Suppressor macrophage treated with lipopolysaccharide for 1 hour (primary cell): ENCODE measurements around the gene KRTAP1-3.
"Not testable (repeated sequence)": the region's sequence is repeated elsewhere in the genome, so short reads cannot be mapped to it uniquely, and the experiment has no call there.

Experiments
- DNase-seq, 3 donors: peaks; one replicate each; pipeline ENCODE4 v3.0.0-alpha.2; 2020 to 2022

The KRTAP1-3 gene

DNA sequence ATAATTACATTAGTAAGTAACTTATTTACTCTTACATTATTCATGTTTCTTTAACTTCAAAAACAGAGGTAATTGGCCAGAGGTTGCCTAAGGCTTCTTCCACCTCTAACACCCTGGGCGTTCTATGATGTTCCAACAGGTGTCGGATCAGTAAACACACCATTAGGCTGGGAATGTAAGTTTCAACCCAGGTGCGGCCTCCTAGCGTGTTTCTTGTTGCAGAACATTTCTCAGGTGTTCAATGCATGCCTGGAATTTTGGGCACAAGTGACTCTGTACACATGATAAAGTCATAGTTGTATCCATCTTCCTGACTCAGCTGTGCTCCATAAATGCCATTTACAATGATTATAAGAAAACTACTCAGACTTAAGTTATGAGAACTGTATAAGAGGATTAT, 19.4 kb upstream of the KRTAP1-3 start:
- DNase-seq, result no peak

GRCh38 chr17:41052566-41052965, 17.9 kb upstream of the KRTAP1-3 start:
- no peak for DNase-seq

- no peak for DNase-seq
Observed at GRCh38 chr17:41049110-41049509, 14.4 kb upstream of the KRTAP1-3 start.

- no peak for DNase-seq
Observed at GRCh38 chr17:41048441-41048840, 13.8 kb upstream of the KRTAP1-3 start.

DNA sequence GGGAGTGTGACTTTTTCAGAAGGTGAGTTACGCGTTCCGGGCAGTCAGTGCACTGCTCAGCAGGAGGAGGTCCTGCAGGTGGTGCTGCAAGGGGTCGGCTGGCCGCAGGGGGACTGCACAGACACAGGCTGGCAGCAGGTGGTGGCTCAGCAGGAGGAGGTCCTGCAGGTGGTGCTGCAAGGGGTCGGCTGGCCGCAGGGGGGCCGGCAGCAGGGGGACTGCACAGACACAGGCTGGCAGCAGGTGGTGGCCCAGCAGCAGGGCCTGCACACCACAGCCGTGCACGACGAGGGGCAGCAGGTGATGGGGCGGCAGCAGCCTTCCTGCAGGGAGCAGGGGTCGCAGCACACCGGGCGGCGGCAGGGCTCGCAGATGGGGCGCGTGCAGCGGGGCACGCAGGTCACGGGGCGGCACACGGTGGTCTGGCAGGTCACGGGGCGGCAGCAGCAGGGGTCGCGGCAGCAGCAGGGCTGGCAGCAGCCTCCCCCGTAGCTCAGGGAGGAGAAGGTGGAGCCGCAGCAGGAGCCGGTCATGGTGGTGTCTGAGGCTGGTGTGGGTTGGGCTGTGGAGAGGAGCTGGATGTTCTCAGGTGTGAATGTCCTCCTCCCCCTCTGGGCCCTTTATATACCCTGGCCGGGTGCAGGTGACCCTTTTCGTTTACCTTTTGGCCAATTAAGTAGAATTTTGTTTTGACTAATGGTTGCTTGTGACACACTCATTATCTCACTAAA, 12.2 kb upstream of the KRTAP1-3 start, which contains the start of gene KRTAP2-1:
Gene KRTAP2-1 (minus strand): TSS at position 582 of the 731 bp plus-strand sequence. CDS start 49 bp downstream, at position 533.
- not testable (repeated sequence) for DNase-seq

GRCh38 chr17:41042953-41043352, 8.3 kb upstream of the KRTAP1-3 start:
- no peak for DNase-seq

DNA sequence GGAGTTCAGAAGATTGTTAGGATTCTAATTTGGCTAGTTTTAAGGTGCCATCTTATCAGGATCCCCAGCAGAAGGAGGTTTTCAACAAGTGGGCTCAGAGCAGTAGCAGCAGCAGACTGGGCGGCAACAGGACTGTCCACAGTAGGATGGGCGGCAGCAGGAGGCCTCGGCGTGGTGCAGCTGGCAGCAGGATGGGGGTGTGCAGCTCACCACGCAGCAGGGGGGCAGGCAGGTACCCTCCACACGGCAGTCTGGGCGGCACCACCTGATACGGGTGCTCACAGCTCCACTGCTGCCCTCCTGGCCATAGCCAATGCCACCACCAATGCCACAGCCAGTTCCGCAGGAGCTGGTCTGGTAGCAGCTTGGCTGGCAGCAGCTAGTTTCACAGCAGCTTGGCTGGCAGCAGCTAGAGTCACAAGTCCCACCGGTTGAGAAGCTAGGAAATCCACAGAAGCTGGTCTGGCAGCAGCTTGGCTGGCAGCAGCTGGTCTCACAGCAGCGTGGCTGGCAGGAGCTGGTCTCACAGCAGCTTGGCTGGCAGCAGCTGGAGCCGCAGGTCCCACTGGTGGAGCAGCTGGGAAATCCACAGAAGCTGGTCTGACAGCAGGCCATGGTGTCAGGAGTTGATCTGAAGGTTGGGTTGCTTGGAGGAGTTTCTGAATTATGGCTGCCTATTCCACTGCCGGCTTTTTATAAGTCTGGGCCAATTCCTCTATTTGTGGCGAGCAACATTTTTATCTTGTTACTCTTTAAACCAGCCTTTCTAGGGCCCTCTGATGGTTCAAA, 6.3 kb upstream of the KRTAP1-3 start, which contains the start of gene KRTAP1-1:
Gene KRTAP1-1 (minus strand): TSS at position 668 of the 789 bp plus-strand sequence. CDS start 53 bp downstream, at position 615.
- DNase-seq, result not testable (repeated sequence)

DNA sequence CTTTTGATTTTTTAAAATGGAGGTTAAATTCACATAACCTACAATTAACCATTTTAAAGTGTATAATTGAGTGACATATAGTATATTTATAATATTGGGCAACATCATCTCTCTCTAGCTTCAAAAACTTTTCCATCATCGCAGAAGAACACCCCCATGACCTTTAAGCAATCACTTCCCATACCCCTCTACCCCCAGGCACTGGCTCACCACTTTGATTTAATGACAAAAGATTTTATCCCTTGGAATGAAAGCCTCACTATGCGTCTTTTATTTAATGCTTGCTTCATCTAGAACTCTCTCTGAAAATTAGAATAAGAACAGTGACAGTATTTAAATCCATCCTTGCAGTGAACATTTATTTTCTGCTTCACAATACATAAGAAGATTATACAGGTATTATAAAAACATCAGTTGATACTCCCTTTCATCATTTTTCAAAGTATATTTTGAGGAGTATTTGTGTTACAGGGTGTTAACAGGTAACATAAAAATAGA, 3.2 kb upstream of the KRTAP1-3 start:
- DNase-seq, result no peak

DNA sequence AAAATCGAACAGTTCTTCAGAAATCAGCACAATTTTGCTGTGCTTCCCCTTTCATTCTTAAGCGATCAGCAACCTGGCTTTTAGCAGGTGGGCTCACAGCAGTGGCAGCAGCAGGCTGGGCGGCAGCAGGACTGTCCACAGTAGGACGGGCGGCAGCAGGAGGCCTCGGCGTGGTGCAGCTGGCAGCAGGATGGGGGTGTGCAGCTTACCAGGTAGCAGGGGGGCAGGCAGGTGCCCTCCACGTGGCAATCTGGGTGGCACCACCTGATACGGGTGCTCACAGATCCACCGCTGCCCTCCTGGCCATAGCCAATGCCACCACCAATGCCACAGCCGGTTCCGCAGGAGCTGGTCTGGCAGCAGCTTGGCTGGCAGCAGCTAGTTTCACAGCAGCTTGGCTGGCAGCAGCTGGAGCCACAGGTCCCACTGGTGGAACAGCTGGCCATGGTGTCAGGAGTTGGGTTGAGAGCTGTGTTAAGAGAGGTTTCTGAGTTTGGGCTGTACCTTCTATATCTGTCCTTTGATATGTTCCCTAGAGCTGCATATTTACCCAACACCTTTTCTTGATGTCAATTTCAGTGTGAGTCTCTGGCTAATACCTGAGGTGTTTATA, 4.9 kb downstream of the KRTAP1-3 start, which contains the start of gene KRTAP1-4:
Gene KRTAP1-4 (minus strand): TSS at position 563 of the 613 bp plus-strand sequence. CDS start 117 bp downstream, at position 446.
- DNase-seq, result no peak

GRCh38 chr17:41026715-41027471, 7.8 kb downstream of the KRTAP1-3 start, which contains the start of gene KRTAP1-5:
Gene KRTAP1-5, minus strand, starts transcription at chr17:41027208. Its CDS starts 53 bp downstream, at chr17:41027155.
- no peak for DNase-seq

- no peak for DNase-seq
Observed at GRCh38 chr17:41024697-41025096, 10.0 kb downstream of the KRTAP1-3 start.

GRCh38 chr17:41020336-41020735, 14.3 kb downstream of the KRTAP1-3 start:
- DNase-seq, result no peak

GRCh38 chr17:41019415-41019814, 15.3 kb downstream of the KRTAP1-3 start:
- DNase-seq, result no peak

GRCh38 chr17:41018541-41018940, 16.1 kb downstream of the KRTAP1-3 start:
- no peak for DNase-seq

- DNase-seq, result no peak
Observed at GRCh38 chr17:41016578-41017215, 18.0 kb downstream of the KRTAP1-3 start.

- no peak for DNase-seq
Observed at GRCh38 chr17:41015454-41015853, 19.2 kb downstream of the KRTAP1-3 start.

DNA sequence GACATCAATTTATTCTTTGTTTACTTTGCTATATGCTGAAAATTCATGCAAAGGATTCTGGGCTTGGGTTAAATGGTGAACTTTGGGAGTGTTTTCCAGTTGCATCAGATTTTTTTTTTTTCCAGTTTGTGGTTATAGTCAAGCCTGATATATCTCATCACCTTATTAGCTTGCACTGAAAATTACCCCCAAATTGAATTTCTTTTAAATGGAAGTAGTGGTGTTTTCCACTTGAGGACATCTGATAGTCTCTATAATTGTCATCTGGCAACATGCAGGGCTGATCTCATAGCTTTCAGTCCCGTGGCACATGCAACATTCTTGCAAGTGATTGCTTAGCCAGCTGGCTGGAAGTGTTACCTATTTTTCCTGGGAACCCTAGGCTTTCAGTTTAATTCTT, 21.1 kb downstream of the KRTAP1-3 start:
- no peak for DNase-seq

DNA sequence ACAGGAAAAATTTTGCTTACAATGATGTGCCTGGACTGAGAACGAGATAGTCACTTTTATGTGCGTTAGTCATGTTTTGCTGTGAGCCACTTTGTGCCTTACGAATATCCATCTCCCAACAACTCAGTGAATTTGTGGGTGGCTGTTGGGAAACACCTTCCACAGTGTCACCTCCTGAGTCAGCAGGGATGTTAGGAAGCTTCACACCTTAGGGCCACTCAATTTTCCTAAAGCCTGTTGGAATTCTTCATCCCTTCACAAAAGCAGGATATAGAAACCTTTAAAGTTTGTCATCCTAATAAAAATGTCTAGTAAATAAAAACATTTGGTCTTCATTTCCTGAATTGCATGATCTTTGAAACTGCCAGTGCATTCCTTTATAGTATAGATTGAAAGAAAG, 21.5 kb downstream of the KRTAP1-3 start:
- DNase-seq, result no peak

DNA sequence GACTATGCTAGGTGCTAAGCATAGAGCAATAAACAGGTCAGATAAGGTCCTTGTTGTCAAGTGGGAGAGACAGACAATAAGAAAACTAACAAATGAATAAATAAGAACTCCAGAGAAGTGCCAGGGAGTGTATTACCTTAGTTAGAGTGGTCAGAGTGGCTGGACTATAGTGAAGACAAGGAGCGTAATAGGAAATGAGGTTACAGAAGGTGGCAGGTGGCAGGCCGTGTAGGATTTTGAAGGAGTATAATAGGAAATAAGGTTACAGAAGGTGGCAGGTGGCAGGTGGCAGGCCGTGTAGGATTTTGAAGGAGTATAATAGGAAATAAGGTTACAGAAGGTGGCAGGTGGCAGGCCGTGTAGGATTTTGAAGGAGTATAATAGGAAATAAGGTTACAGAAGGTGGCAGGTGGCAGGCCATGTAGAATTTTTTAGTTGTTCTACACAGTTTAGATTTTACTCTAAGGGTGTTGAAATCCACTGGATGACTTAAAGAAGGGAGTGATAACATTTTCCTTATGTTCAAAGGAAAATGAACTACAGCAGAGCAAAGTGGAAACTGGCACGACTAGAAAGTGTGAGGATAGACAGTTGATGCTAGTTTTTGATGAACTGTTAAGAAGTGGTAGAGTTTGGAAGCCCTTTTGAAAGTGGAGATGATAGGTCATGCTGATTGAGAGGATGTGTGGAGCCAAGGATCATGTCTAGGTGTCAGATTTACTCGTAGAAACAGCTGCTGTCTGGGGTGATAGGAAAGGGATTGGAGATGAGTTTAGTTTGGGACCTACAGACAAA, 22.2 kb downstream of the KRTAP1-3 start:
- no peak for DNase-seq

- DNase-seq, result no peak
Observed at GRCh38 chr17:41010441-41010840, 24.2 kb downstream of the KRTAP1-3 start.

GRCh38 chr17:41009936-41010335, 24.7 kb downstream of the KRTAP1-3 start:
- no peak for DNase-seq
